A673 (cell line): ENCODE results near the gene IKZF5.

ENCODE experiments used
- EZH2 ChIP-seq: fragments of 200-600 bp; sonication (generic); IDR thresholded peaks from 2 replicates; pipeline ENCODE4 v1.6.1; 2017; ENCODE audit warnings: borderline replicate concordance, low read depth, mild to moderate bottlenecking, mixed read lengths, antibody characterized with exemption, low read length; ENCODE audit not compliant: poor library complexity, severe bottlenecking
- TF ChIP-seq, protein P1 (sequence below): fragments of 300-800, 200-600 bp; sonication (generic); conservative IDR thresholded peaks from 2 replicates; pipeline ENCODE4 v1.5.1; 2017; ENCODE audit warnings: low read depth, mild to moderate bottlenecking, antibody characterized with exemption, low read length, moderate library complexity, mixed read lengths

DNA sequence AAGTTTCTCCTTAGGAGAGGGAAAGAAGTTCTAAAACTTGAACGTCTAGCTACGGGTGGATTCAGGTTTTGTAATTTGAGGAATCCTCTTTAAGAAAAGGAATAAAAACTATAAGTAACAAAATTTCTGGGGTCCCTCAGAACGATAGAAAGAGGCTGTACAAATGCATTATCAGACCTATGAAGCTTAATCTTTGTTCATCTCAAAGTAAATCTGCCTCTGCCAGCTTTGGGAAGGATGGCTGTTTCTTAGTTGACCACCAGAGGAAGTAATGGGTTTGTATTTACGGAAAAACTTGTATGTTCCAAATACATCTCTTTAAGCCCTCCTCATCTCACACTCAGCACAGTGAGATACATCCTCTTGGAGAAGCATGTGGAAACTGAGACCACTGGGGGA is 27.5 kb downstream of the IKZF5 start:
- TF ChIP-seq, protein P1, sequence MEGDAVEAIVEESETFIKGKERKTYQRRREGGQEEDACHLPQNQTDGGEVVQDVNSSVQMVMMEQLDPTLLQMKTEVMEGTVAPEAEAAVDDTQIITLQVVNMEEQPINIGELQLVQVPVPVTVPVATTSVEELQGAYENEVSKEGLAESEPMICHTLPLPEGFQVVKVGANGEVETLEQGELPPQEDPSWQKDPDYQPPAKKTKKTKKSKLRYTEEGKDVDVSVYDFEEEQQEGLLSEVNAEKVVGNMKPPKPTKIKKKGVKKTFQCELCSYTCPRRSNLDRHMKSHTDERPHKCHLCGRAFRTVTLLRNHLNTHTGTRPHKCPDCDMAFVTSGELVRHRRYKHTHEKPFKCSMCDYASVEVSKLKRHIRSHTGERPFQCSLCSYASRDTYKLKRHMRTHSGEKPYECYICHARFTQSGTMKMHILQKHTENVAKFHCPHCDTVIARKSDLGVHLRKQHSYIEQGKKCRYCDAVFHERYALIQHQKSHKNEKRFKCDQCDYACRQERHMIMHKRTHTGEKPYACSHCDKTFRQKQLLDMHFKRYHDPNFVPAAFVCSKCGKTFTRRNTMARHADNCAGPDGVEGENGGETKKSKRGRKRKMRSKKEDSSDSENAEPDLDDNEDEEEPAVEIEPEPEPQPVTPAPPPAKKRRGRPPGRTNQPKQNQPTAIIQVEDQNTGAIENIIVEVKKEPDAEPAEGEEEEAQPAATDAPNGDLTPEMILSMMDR = peak; percentile 53
- TF ChIP-seq EZH2 = no peak
